A673 (cell line): ENCODE data around the gene TRAPPC10.

Experiments used
- CTCF ChIP-seq: fragments of 300-800, 200-600 bp; sonication (generic); conservative IDR thresholded peaks from 2 replicates; pipeline ENCODE4 v1.5.1; 2017; ENCODE audit warnings: low read depth, mild to moderate bottlenecking, antibody characterized with exemption, low read length, moderate library complexity, mixed read lengths
- EZH2 ChIP-seq: fragments of 200-600 bp; sonication (generic); IDR thresholded peaks from 2 replicates; pipeline ENCODE4 v1.6.1; 2017; ENCODE audit warnings: borderline replicate concordance, low read depth, mild to moderate bottlenecking, mixed read lengths, antibody characterized with exemption, low read length; ENCODE audit not compliant: poor library complexity, severe bottlenecking

- no peak for TF ChIP-seq CTCF
- no peak for TF ChIP-seq EZH2
Measured at GRCh38 chr21:44024257-44024656, 12.1 kb downstream of the TRAPPC10 start.
